ENCODE data around the gene GRM1. TPM values are rescaled to one million over a fixed set of nuclear protein-coding genes. Genes with fewer than 3 reads are reported as not detected.

Gene GRM1
- polyA plus RNA-seq (2013, experiment 1 of 2), result 0.13 TPM
- polyA plus RNA-seq (2013, experiment 2 of 2), result 0.17 TPM

GRCh38 chr6:146028851-146029572, at the start of gene GRM1:
Gene GRM1, plus strand, starts transcription at chr6:146029062. Its CDS starts 456 bp downstream, at chr6:146029518.
- Histone ChIP-seq H3K4me2 (ENCODE audit: low read length) (peak within 1 kb of the TSS; percentile 61), H4K5ac (ENCODE audit: low read length) (no peak within 1 kb of the TSS), H3K56ac (ENCODE audit: low read length) (no peak within 1 kb of the TSS), H2BK15ac (replicated peaks; ENCODE audit: low read depth) (no peak within 1 kb of the TSS), H3K4me3 (ENCODE audit: low read length) (no peak within 1 kb of the TSS), H3K27ac (ENCODE audit: low read depth, low read length) (no peak within 1 kb of the TSS), H2AK5ac (ENCODE audit: low read length) (no peak within 1 kb of the TSS), H4K8ac (ENCODE audit: low read depth, low read length) (no peak within 1 kb of the TSS), H3K18ac (ENCODE audit: low read length) (no peak within 1 kb of the TSS), H2BK120ac (ENCODE audit: low read depth, low read length) (no peak within 1 kb of the TSS), H2BK5ac (ENCODE audit: low read length) (no peak within 1 kb of the TSS), H3K9ac (ENCODE audit: low read length) (no peak within 1 kb of the TSS), H3K4me1 (ENCODE audit: control insufficient read depth, low read depth, low read length) (no peaks in the 10 kb centered on the region), H3K36me3 (ENCODE audit: control insufficient read depth, insufficient read depth, low read length) (no peaks in the 10 kb centered on the region), H3K23ac (ENCODE audit: low read length) (no peak within 1 kb of the TSS), H3K79me2 (ENCODE audit: control insufficient read depth, insufficient read depth, low read length) (no peaks in the 10 kb centered on the region), H3K27me3 (ENCODE audit: insufficient read depth, low read length, poor library complexity) (no peaks in the 10 kb centered on the region), H3K79me1 (ENCODE audit: low read length) (no peaks in the 10 kb centered on the region), H3K4ac (ENCODE audit: low read depth, low read length) (no peak within 1 kb of the TSS)
- DNase-seq, result no peak
- WGBS (ENCODE audit: extremely low coverage, insufficient coverage, low lambda C conversion rate), result no CpG with 5 or more reads among the region's 39 CpGs

GRCh38 chr6:146009338-146009737, 19.5 kb upstream of the GRM1 start:
- no CpG with 5 or more reads among the region's 1 CpG for WGBS (ENCODE audit: extremely low coverage, insufficient coverage, low lambda C conversion rate)
- Histone ChIP-seq H4K8ac (ENCODE audit: low read depth, low read length) (no peak overlapping the region), H3K4me1 (ENCODE audit: control insufficient read depth, low read depth, low read length) (no peaks in the 10 kb centered on the region), H2AK5ac (ENCODE audit: low read length) (no peak overlapping the region), H3K4me2 (ENCODE audit: low read length) (no peak overlapping the region), H2BK5ac (ENCODE audit: low read length) (no peak overlapping the region), H3K36me3 (ENCODE audit: control insufficient read depth, insufficient read depth, low read length) (no peaks in the 10 kb centered on the region), H3K56ac (ENCODE audit: low read length) (no peak overlapping the region), H3K27ac (ENCODE audit: low read depth, low read length) (no peak overlapping the region), H2BK120ac (ENCODE audit: low read depth, low read length) (no peak overlapping the region), H4K5ac (ENCODE audit: low read length) (no peak overlapping the region), H3K9ac (ENCODE audit: low read length) (no peak overlapping the region), H3K23ac (ENCODE audit: low read length) (no peak overlapping the region), H3K79me2 (ENCODE audit: control insufficient read depth, insufficient read depth, low read length) (no peaks in the 10 kb centered on the region), H3K18ac (ENCODE audit: low read length) (no peak overlapping the region), H2BK15ac (replicated peaks; ENCODE audit: low read depth) (no peak overlapping the region), H3K27me3 (ENCODE audit: insufficient read depth, low read length, poor library complexity) (no peaks in the 10 kb centered on the region), H3K79me1 (ENCODE audit: low read length) (no peaks in the 10 kb centered on the region), H3K4me3 (ENCODE audit: low read length) (no peak overlapping the region), H3K4ac (ENCODE audit: low read depth, low read length) (no peak overlapping the region)
- DNase-seq, result no peak

GRCh38 chr6:146014233-146014632, 14.6 kb upstream of the GRM1 start:
- DNase-seq, result no peak
- no peaks in the 10 kb centered on the region for H3K36me3 ChIP-seq (ENCODE audit: control insufficient read depth, insufficient read depth, low read length)
- no peak overlapping the region for H2BK5ac ChIP-seq (ENCODE audit: low read length)
- H3K56ac ChIP-seq (ENCODE audit: low read length), result no peak overlapping the region
- no peak overlapping the region for H3K27ac ChIP-seq (ENCODE audit: low read depth, low read length)
- no peak overlapping the region for H4K8ac ChIP-seq (ENCODE audit: low read depth, low read length)
- H3K27me3 ChIP-seq (ENCODE audit: insufficient read depth, low read length, poor library complexity), result no peaks in the 10 kb centered on the region
- no peaks in the 10 kb centered on the region for H3K4me1 ChIP-seq (ENCODE audit: control insufficient read depth, low read depth, low read length)
- H3K18ac ChIP-seq (ENCODE audit: low read length), result no peak overlapping the region
- H3K9ac ChIP-seq (ENCODE audit: low read length), result no peak overlapping the region
- no peak overlapping the region for H2BK15ac ChIP-seq (replicated peaks; ENCODE audit: low read depth)
- H3K4me2 ChIP-seq (ENCODE audit: low read length), result no peak overlapping the region
- H3K79me1 ChIP-seq (ENCODE audit: low read length), result no peaks in the 10 kb centered on the region
- H3K4ac ChIP-seq (ENCODE audit: low read depth, low read length), result no peak overlapping the region
- H2BK120ac ChIP-seq (ENCODE audit: low read depth, low read length), result no peak overlapping the region
- H3K79me2 ChIP-seq (ENCODE audit: control insufficient read depth, insufficient read depth, low read length), result no peaks in the 10 kb centered on the region
- no peak overlapping the region for H4K5ac ChIP-seq (ENCODE audit: low read length)
- no peak overlapping the region for H3K23ac ChIP-seq (ENCODE audit: low read length)
- no peak overlapping the region for H3K4me3 ChIP-seq (ENCODE audit: low read length)
- no peak overlapping the region for H2AK5ac ChIP-seq (ENCODE audit: low read length)

- no peak overlapping the region for H3K23ac ChIP-seq (ENCODE audit: low read length)
- H2BK15ac ChIP-seq (replicated peaks; ENCODE audit: low read depth), result no peak overlapping the region
- no peak overlapping the region for H3K4me3 ChIP-seq (ENCODE audit: low read length)
- H3K4me1 ChIP-seq (ENCODE audit: control insufficient read depth, low read depth, low read length), result no peaks in the 10 kb centered on the region
- H3K79me2 ChIP-seq (ENCODE audit: control insufficient read depth, insufficient read depth, low read length), result no peaks in the 10 kb centered on the region
- no peak overlapping the region for H2BK5ac ChIP-seq (ENCODE audit: low read length)
- H2AK5ac ChIP-seq (ENCODE audit: low read length), result no peak overlapping the region
- DNase-seq, result peak; percentile 62
- H3K4ac ChIP-seq (ENCODE audit: low read depth, low read length), result no peak overlapping the region
- no peak overlapping the region for H3K27ac ChIP-seq (ENCODE audit: low read depth, low read length)
- no peaks in the 10 kb centered on the region for H3K27me3 ChIP-seq (ENCODE audit: insufficient read depth, low read length, poor library complexity)
- H3K79me1 ChIP-seq (ENCODE audit: low read length), result no peaks in the 10 kb centered on the region
- no peak overlapping the region for H2BK120ac ChIP-seq (ENCODE audit: low read depth, low read length)
- no peak overlapping the region for H3K9ac ChIP-seq (ENCODE audit: low read length)
- H3K18ac ChIP-seq (ENCODE audit: low read length), result no peak overlapping the region
- H3K56ac ChIP-seq (ENCODE audit: low read length), result no peak overlapping the region
- no peak overlapping the region for H4K5ac ChIP-seq (ENCODE audit: low read length)
- H3K36me3 ChIP-seq (ENCODE audit: control insufficient read depth, insufficient read depth, low read length), result no peaks in the 10 kb centered on the region
- H3K4me2 ChIP-seq (ENCODE audit: low read length), result no peak overlapping the region
- no peak overlapping the region for H4K8ac ChIP-seq (ENCODE audit: low read depth, low read length)
These were observed 11.2 kb upstream of the GRM1 start for GRCh38 chr6:146017672-146018071.

- Histone ChIP-seq H4K8ac (ENCODE audit: low read depth, low read length) (no peak overlapping the region), H3K56ac (ENCODE audit: low read length) (no peak overlapping the region), H3K79me2 (ENCODE audit: control insufficient read depth, insufficient read depth, low read length) (no peaks in the 10 kb centered on the region), H3K4me3 (ENCODE audit: low read length) (no peak overlapping the region), H3K23ac (ENCODE audit: low read length) (no peak overlapping the region), H3K27ac (ENCODE audit: low read depth, low read length) (no peak overlapping the region), H2BK120ac (ENCODE audit: low read depth, low read length) (no peak overlapping the region), H2BK5ac (ENCODE audit: low read length) (no peak overlapping the region), H3K9ac (ENCODE audit: low read length) (no peak overlapping the region), H3K36me3 (ENCODE audit: control insufficient read depth, insufficient read depth, low read length) (no peaks in the 10 kb centered on the region), H2BK15ac (replicated peaks; ENCODE audit: low read depth) (no peak overlapping the region), H3K4me2 (ENCODE audit: low read length) (no peak overlapping the region), H3K79me1 (ENCODE audit: low read length) (no peaks in the 10 kb centered on the region), H3K27me3 (ENCODE audit: insufficient read depth, low read length, poor library complexity) (no peaks in the 10 kb centered on the region), H3K4ac (ENCODE audit: low read depth, low read length) (no peak overlapping the region), H3K18ac (ENCODE audit: low read length) (no peak overlapping the region), H4K5ac (ENCODE audit: low read length) (no peak overlapping the region), H3K4me1 (ENCODE audit: control insufficient read depth, low read depth, low read length) (no peaks in the 10 kb centered on the region), H2AK5ac (ENCODE audit: low read length) (no peak overlapping the region)
- WGBS (ENCODE audit: extremely low coverage, insufficient coverage, low lambda C conversion rate), result no CpG with 5 or more reads among the region's 3 CpGs
- peak; percentile 27 for DNase-seq
These were observed 2.0 kb upstream of the GRM1 start for GRCh38 chr6:146026873-146027272.

Measured in mesendoderm (in vitro differentiated cells).